Peyer's patch (tissue), 4 donors: ENCODE measurements around the gene GPX1.

ENCODE experiments used
- CTCF ChIP-seq, 6 experiments: fragments of 450-650 bp in 4 of 6; fragments of 200-600 bp in 2 of 6; sonication (generic) in 1 of 6; IDR thresholded peaks; one replicate each; pipeline ENCODE4 v1.5.1; 2017 to 2019; ENCODE audit warnings: antibody characterized with exemption in 6 of 6, mild to moderate bottlenecking in 3 of 6, moderate library complexity in 1 of 6
- POLR2A ChIP-seq, 2 donors: fragments of 450-650 bp; IDR thresholded peaks; one replicate each; pipeline ENCODE4 v1.5.1; 2017; ENCODE audit warnings: antibody characterized with exemption in 2 of 2, mild to moderate bottlenecking in 2 of 2, moderate library complexity in 2 of 2

DNA sequence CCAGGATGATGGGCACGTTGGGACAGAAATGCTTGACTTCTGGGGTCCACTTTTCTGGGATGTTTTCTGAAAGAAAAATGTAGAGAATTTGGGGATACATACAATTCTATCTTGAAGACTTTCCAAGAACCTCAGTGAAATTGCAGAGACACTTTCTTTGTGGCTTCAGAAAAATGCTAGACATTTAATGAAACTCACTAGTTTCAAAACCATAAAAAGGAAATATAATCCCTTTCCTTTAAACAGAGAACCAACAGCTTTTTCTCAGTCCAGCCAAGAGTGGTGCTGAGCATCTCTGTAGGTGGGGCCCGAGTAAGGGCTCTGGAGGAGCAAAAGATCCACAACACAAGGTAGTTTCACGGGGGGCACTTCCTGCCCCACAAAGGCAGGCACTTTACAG is 4.4 kb upstream of the GPX1 start:
- TF ChIP-seq CTCF (IDR thresholded peaks at IDR 0.05) (no peak), POLR2A (IDR thresholded peaks at IDR 0.05) (no peak)
